ACC112 (cell line): ENCODE data around the gene HIBCH.
A peak's percentile ranks its signal among the peaks of the same experiment; 100 is the strongest.
"Not testable (repeated sequence)": the region's sequence is repeated elsewhere in the genome, so short reads cannot be mapped to it uniquely, and the experiment has no call there.

Experiments used
- H2AFZ ChIP-seq: fragments of 200-600 bp; sonication (generic); one replicate; pipeline ENCODE4 v1.6.0; 2017; ENCODE audit warnings: antibody characterized with exemption, low read length; ENCODE audit not compliant: unreplicated experiment
- H3K27ac ChIP-seq: fragments of 200-600 bp; sonication (generic); 2 replicates; pipeline ENCODE4 v1.5.1; 2014; ENCODE audit warnings: low read depth, mild to moderate bottlenecking, antibody characterized with exemption, low read length, moderate library complexity
- H3K27me3 ChIP-seq: fragments of 200-600 bp; sonication (generic); 2 replicates; pipeline ENCODE4 v1.6.1; 2014; ENCODE audit warnings: mild to moderate bottlenecking, antibody characterized with exemption, low read length, moderate library complexity, mixed read lengths; ENCODE audit not compliant: insufficient read depth
- H3K36me3 ChIP-seq: fragments of 200-600 bp; sonication (generic); 2 replicates; pipeline ENCODE4 v1.6.1; 2016; ENCODE audit warnings: mild to moderate bottlenecking, antibody characterized with exemption, low read length, moderate library complexity, mixed read lengths; ENCODE audit not compliant: insufficient read depth
- H3K4me1 ChIP-seq: fragments of 200-600 bp; sonication (generic); one replicate; pipeline ENCODE4 v1.6.1; 2016; ENCODE audit warnings: low read length, mixed read lengths; ENCODE audit not compliant: insufficient read depth, unreplicated experiment, control insufficient read depth
- H3K4me3 ChIP-seq: fragments of 200-600 bp; sonication (generic); 2 replicates; pipeline ENCODE4 v1.5.1; 2014; ENCODE audit warnings: mild to moderate bottlenecking, low read depth, low read length
- H3K79me2 ChIP-seq: fragments of 200-600 bp; sonication (generic); one replicate; pipeline ENCODE4 v1.6.0; 2016; ENCODE audit warnings: low read length; ENCODE audit not compliant: control insufficient read depth, unreplicated experiment, insufficient read depth

The HIBCH gene

DNA sequence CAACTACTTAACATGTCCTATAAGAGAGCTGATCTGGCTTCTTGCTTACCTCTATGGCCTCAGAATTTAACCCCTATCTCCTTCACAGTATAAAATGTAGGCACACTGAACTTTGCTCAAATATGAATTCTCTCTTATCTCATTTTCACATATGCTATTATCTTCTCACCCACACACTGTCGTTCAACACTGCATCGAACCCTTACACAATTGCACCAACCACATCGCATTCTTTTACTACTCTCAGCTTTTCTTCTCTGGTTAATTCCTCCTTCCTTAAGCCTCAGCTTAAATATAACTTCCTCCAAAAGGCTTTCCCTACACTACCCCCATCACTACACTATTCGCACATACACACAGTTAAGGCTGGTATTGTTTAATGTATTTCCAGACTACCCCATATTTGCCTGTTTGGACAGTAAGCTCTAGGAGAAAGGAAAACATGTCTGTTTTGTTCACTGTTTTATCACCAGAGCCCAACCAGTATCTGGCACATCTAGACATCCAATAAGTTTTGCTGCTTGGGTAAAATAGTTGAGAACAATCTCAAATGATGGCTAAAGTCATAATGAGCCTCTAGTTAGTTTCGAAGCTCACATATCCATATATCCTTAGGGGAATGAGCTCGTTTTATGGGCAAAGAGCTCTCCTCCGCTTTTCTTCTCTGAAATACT is 47.7 kb downstream of the HIBCH start:
- H3K4me3 ChIP-seq: no peak overlapping the region
- 0 out of 2 replicates have a peak, but pooled peaks cover 4% of the 10 kb centered on the region for H3K36me3 ChIP-seq
- no peaks in the 10 kb centered on the region for H3K79me2 ChIP-seq
- peaks cover 13% of the 10 kb centered on the region for H3K4me1 ChIP-seq
- H3K27ac ChIP-seq: no peak overlapping the region
- no peaks in the 10 kb centered on the region for H3K27me3 ChIP-seq
- no peak overlapping the region for H2AFZ ChIP-seq

DNA sequence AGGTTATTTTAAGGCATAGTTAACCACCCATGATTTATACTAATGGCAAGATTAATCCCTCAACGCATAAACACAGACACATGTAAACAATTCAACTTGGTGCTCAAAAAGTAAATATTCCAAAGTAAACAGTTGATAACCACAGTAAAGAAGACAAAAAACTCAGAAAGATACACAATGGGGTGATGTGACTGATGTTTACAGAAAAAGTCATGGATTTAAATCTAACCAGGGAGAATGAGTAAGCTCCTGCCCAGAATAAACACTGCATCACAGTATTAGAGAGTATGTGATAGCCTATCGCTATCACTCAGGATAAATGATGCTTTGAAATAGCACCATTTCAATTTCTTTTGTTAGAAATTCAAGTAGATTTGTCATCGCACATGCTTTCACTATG is 49.3 kb downstream of the HIBCH start:
- Histone ChIP-seq H2AFZ (no peak overlapping the region), H3K36me3 (peaks cover 11% of the 10 kb centered on the region), H3K27ac (no peak overlapping the region), H3K79me2 (no peaks in the 10 kb centered on the region), H3K27me3 (no peaks in the 10 kb centered on the region), H3K4me1 (peaks cover 13% of the 10 kb centered on the region), H3K4me3 (no peak overlapping the region)

- H3K4me1 ChIP-seq: peaks cover 13% of the 10 kb centered on the region
- not testable (repeated sequence) for H3K27ac ChIP-seq, H3K79me2 ChIP-seq, H2AFZ ChIP-seq, H3K4me3 ChIP-seq, H3K27me3 ChIP-seq
- peaks cover 13% of the 10 kb centered on the region for H3K36me3 ChIP-seq
These were observed 49.9 kb downstream of the HIBCH start for GRCh38 chr2:190269699-190270098.

- H3K27me3 ChIP-seq: no peaks in the 10 kb centered on the region
- H2AFZ ChIP-seq: no peak overlapping the region
- H3K4me1 ChIP-seq: peaks cover 13% of the 10 kb centered on the region
- no peaks in the 10 kb centered on the region for H3K79me2 ChIP-seq
- H3K27ac ChIP-seq: peak overlapping the region; percentile 34
- H3K36me3 ChIP-seq: peaks cover 10% of the 10 kb centered on the region
- H3K4me3 ChIP-seq: 0 out of 2 replicates have a peak overlapping the region, but pooled peaks have one; percentile 28
These were observed 52.3 kb downstream of the HIBCH start for GRCh38 chr2:190267302-190267701.

DNA sequence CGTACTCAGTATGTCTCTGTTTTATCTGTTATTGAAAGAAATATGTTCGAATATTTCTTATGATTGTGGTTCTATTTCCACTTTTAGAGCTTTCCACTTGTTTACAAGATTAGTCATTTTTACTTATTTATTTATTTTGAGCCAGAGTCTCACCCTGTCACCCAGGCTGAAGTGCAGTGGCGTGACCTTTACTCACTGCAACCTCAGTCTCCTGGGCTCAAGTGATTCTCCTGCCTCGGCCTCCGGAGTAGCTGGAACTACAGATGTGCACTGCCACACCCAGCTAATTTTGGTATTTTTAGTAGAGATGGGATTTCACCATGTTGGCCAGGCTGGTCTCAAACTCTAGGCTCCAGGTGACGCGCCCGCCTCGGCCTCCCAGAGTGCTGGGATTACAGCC is 53.3 kb downstream of the HIBCH start:
- H2AFZ ChIP-seq: no peak overlapping the region
- H3K79me2 ChIP-seq: no peaks in the 10 kb centered on the region
- peaks cover 10% of the 10 kb centered on the region for H3K36me3 ChIP-seq
- no peaks in the 10 kb centered on the region for H3K27me3 ChIP-seq
- no peak overlapping the region for H3K4me3 ChIP-seq
- no peak overlapping the region for H3K27ac ChIP-seq
- peaks cover 13% of the 10 kb centered on the region for H3K4me1 ChIP-seq

- H3K4me1 ChIP-seq: no peaks in the 10 kb centered on the region
- H3K4me3 ChIP-seq: no peak overlapping the region
- peaks cover 31% of the 10 kb centered on the region for H3K36me3 ChIP-seq
- H3K27me3 ChIP-seq: no peaks in the 10 kb centered on the region
- no peak overlapping the region for H2AFZ ChIP-seq
- no peak overlapping the region for H3K27ac ChIP-seq
- no peaks in the 10 kb centered on the region for H3K79me2 ChIP-seq
These were observed 57.8 kb downstream of the HIBCH start for GRCh38 chr2:190261851-190262250.

DNA sequence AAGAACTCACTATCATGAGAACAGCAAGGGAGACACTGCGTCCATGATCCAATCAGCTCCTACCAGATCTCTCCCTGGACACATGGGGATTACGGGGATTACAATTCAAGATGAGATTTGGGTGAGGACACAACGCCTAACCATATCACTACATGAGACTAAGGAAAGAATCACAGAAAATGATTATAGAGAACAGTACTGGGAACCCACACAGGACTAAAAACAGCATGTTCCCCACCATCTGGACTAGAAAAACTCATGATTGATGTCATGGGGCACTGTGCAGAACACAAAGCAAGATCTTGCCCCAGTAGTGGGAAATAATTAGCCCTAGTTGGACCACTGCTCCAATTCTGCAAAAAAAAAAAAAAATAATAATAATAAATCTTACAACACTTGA is 63.5 kb downstream of the HIBCH start:
- no peak overlapping the region for H3K27ac ChIP-seq
- no peak overlapping the region for H3K4me3 ChIP-seq
- peaks cover 25% of the 10 kb centered on the region for H3K36me3 ChIP-seq
- no peaks in the 10 kb centered on the region for H3K27me3 ChIP-seq
- no peaks in the 10 kb centered on the region for H3K79me2 ChIP-seq
- no peaks in the 10 kb centered on the region for H3K4me1 ChIP-seq
- H2AFZ ChIP-seq: no peak overlapping the region

DNA sequence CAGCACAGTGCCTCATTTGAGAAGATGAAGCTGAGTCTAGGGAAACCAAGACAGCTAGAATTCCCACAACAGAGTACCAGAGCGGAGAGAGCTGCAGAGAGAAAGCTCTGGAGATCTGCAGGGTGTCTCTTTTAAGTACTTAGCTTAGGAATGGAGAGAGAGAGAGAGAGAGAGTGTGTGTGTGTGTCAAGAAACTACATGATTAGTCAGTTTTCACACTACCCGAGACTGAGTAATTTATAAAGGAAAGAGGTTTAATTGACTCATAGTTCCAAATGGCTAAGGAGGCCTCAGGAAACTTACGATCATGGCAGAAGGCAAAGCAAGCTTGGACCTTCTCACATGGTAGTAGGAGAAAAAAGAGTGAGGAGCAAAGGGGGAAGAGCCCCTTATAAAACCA is 64.0 kb downstream of the HIBCH start:
- Histone ChIP-seq H3K79me2 (no peaks in the 10 kb centered on the region), H3K36me3 (peaks cover 25% of the 10 kb centered on the region), H3K4me3 (no peak overlapping the region)

GRCh38 chr2:190254063-190254850 is 65.4 kb downstream of the HIBCH start:
- H3K27me3 ChIP-seq: no peaks in the 10 kb centered on the region
- peaks cover 21% of the 10 kb centered on the region for H3K36me3 ChIP-seq
- no peak overlapping the region for H3K4me3 ChIP-seq
- no peak overlapping the region for H2AFZ ChIP-seq
- H3K79me2 ChIP-seq: no peaks in the 10 kb centered on the region
- no peaks in the 10 kb centered on the region for H3K4me1 ChIP-seq
- no peak overlapping the region for H3K27ac ChIP-seq

More for the DNA sequence above, 64.0 kb downstream of the HIBCH start:
- H3K27me3 ChIP-seq: no peaks in the 10 kb centered on the region
- H3K4me1 ChIP-seq: no peaks in the 10 kb centered on the region
- H2AFZ ChIP-seq: no peak overlapping the region
- no peak overlapping the region for H3K27ac ChIP-seq

GRCh38 chr2:190250421-190250820 is 69.2 kb downstream of the HIBCH start:
- no peaks in the 10 kb centered on the region for H3K4me1 ChIP-seq
- H2AFZ ChIP-seq: no peak overlapping the region
- no peaks in the 10 kb centered on the region for H3K36me3 ChIP-seq
- H3K27ac ChIP-seq: no peak overlapping the region
- no peaks in the 10 kb centered on the region for H3K79me2 ChIP-seq
- no peak overlapping the region for H3K4me3 ChIP-seq
- H3K27me3 ChIP-seq: no peaks in the 10 kb centered on the region
